ENCODE data around the gene FOXM1.

FOXM1 gene

DNA sequence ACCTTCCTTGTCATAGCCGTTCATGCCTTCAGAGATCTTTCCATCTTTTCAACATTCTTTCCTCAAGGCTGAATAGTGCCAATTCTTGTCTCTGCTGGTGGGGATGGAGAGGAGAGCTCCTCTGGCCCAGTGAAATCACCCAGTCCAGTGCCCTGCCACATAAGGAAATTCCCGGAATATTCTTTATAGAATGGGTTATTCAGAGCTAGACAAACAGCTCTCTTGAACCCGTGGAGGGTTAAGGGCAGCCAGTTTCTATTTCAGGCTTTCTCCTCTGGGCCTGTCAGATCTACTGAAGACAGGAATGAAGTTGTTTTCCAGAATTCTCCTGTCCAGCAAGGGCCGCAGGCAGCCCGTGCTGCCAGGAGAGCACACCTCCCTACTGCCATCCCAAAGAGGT, 34.0 kb downstream of the FOXM1 start:
- DNase-seq (ENCODE audit: low spot score) = no peak

DNA sequence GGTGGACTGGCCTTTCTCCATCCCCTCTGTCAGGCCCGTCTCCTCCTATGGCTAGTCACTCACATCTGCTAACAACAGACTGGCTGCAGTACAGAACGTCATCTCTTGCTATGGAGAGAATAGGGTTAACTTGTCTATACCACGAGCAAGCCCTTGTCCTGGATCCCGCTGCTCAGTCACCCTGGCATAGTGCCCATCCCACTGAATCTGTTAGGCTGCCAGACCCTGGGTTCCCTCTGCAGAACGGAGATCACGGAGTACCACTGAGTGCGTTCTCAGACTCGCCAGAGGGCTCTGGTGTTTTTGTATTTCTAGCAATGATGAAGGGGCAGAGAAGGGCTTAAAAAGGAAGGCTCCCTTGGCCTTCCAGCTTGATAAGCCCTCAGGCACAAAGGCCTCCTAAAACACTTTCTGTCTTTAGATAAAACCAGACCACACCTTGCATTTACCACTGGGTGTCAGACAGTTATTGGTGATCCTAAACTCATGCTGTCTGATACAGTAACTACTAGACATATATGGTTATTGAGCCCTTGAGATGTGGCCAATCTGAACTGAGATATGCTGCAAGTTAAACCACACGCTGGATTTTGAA, 35.8 kb downstream of the FOXM1 start:
- no peak for DNase-seq (ENCODE audit: low spot score)

DNA sequence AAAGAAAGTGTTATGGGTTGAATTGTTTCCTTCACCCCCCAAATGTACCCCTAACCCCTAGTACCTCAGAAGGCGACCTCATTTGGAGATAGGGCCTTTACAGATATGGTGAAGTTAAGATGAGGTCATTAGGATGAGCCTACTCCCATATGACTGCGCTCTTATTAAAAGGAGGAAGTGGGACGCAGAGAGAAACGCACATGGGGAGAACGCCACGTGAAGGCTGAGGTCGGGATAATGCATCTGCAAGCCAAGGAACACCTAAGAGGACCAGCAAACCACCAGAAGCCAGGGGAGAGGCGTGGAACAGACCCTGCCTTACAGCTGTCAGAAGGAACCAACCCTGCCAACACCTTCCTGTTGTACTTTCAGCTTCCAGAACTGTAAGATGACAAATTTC, 40.4 kb downstream of the FOXM1 start:
- no peak for DNase-seq (ENCODE audit: low spot score)

DNA sequence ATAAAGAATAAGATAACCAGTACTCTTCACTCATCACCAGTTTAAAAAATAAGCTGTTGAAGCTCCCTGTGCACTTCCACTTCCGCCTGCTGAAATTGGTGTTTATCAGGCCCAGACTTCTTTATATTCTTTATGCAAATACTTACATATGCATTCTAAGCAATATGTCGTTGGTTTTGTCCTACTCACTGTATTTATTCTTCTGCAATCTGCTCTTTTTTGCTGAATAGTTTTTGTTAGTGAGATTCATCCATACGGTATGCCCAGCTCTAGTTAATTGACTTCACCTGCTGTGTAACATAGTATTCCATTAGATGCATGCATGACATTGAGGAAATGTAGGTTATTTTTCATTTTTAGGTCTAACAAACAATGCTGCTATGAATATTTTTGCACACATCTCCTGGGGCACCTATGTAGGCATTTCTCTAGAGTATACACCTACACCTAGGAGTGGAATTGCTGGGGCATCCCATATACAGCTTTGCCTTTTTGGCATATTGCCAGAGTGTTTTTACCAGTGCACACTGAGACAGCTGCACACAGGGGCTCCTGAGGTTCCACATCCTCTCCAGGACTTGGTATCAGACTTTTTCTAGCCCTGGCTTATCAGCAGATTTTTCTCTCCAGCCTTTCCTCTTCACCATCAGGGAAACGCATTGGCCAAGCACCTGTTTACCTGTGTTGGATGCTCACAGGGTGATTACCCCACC, 41.1 kb downstream of the FOXM1 start:
- no peak for DNase-seq (ENCODE audit: low spot score)

DNA sequence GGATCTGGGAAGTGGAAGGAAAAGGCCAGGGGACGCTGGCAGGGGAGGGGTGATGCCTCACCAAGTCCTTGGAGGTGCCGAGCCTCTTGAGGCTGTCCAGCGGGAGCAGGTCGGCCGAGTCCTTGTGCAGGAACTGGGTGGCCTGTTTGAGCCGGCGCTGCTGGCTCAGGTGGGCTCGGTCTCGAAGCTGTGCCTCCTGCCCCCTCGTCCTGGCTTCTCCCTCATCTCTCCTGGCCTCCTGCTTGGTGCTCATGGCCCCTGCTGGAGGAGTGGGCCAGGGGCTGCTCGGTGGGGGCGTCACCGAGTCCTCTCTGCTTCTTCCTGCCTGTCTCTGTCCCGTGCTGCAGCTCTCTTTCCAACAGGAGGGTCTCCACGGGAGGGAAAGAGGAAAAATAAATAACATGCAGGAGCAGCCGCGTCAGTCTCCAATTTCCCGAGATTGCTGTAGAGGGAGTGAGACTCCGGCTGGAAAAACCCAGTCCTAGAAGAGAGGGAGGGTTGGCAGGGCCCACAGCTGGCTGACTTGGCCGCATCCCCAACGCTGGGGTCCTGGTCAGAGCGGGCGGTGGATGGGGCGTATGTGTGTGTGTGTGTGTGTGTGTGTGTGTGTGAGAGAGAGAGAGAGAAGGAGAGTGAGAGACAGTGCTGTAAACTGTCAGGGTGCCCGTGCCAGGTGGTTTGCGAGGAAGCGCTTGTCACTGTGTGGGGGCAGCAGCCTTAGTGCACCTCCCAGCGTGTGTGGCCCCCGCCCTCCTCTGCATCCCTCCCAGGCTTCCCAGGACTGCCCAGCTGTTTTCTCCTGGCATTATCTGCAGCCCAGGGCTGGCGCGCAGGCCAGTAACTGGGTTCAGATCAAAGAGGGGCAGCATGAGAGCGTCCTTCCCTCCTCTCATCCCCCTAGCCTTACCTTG, 42.1 kb downstream of the FOXM1 start, which contains the start of gene NRIP2:
NRIP2 (minus strand) TSS at position 455 of the 911 bp plus-strand sequence; CDS start at position 403, 52 bp downstream.
- no peak for DNase-seq (ENCODE audit: low spot score)

DNA sequence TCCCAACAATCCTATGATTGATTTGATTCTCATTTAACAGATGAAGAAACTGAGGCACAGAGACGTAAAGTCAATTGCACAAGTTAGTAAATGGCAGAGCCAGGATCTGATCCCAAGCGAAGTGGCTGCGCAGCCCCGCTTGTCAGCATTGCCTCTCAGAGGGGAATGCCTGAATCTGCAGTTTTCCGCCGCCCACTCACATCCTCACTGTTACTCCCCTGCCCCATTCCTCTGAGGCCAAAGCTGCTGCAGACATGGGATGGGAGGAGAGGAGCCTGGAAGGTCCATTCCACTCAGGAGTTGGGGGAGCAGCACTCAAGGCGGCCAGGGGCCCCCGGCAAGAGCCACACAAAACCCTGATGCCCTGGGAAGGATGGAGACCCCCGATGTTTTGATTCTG, 43.2 kb downstream of the FOXM1 start:
- DNase-seq (ENCODE audit: low spot score) = no peak

DNA sequence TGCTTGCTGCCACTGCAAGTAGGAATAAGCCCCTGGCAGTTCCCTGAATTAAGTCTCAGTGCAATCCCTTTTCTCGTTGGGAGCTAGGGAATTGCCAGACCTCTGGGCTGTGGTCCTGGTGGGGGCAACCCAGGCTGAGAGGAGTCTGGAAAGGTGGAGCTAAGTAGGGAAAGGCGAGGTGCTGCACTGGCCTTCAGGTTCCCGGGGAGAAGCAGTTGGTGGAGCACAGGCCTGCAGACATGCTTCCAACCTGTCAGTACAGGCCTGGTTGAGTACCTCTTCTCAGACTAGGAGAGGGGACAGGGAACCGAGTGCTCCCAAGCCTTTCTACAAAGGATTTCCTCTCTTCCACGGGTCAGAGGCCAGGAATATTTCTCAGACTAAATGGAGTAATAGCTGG, 43.6 kb downstream of the FOXM1 start:
- DNase-seq (ENCODE audit: low spot score) = no peak

DNA sequence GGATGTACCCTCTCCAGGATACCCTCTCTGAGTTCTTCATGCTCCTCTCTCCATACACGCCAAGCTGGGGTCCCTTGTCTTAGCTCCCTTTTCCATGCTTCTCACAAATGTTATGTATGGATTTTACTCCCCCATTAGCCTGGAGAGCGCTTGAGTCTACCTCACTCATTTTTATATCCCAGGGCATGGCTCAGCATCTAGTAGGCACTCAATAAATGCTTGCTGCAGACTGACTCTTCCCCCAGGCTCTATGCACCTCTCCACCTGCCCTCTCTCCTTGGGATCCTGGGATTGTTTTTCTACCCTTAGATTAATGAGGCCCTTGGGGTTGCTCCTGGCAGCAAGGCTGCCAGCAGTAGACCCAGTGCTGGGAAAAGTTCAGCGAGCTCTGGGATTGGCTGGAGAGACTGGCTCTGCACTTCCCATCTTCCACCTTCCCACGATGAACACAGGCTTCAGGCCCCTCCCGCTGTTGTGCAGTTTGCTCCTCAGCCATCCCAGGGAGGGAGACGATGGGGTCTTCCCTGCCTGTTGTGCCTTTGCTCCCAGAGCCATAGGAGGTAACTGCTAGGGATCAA, 44.3 kb downstream of the FOXM1 start:
- DNase-seq (ENCODE audit: low spot score) = no peak

DNA sequence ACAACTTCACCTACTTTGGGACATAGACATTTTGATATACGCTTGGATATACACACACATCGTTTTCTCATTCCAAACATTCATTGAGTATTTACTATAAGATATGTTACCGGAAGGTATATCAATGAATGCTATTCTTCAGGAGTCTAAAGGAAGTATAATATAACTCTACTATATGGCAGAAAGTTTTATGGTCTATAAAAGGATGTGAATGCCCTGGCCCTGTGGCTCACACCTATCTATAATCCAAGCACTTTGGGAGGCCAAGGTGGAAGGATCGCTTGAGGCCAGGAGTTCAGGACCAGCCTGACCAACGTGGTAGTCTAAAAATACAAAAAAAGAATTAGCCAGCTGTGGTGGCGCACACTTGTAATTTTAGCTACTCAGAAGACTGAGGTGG, 47.7 kb downstream of the FOXM1 start:
- no peak for DNase-seq (ENCODE audit: low spot score)

DNA sequence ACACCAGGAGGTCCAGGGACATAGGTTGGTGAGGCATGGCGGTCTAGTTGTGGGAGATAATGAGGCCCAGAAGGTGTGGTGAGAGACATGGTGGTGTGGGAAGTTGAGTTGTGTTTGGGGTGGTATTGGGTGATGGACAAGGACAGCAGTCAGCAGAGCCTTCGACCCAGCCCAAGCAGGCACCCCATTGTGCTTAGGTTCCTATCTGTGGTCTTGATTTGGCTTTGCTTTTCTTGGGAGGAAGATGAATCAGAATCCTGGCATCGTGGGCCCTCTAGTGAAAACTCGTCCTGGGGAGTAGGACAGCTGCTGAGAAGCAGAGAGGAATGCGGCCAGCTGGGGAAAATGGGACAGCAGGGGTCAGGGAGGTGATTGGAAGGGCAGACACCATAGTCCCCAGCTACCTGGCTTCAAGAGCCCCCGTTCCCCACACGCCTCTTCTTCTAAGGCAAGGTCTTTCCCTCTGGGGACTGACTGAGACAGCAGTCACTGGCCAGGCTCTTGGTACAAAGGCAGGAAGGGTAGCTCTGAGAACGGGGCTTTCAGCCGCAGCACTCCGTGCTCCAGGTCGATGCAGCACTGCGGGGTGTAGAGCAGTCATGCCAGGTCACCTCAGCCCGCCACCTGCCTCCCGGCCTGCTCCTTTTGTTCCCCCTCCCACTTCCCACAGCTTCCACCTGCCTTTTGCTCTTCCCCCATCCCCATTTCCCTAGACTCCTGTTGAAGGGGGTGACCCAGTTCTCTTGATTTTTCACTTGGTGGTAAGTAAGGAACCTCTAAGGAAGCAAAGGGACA, 50.1 kb downstream of the FOXM1 start:
- DNase-seq (ENCODE audit: low spot score) = no peak

DNA sequence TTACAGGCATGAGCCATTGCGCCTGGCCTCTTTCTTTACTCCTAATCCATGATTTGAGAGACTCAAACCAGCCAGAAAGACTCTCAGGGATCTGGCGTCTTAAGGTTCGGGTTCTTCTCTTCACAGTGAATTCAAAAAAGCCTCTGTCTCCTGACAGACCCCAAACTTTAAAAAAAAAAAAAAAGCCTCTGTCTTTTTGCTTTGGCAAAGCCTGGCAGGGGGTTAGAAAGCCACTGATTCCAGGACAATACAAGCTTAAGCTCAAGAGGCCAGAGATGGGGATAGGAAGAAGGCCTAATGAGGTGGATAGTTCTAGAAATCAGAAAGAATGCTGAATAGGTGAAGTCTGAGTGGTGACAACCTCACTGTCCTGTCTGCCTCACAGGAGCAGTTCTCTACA, 50.9 kb downstream of the FOXM1 start:
- DNase-seq (ENCODE audit: low spot score) = no peak

DNA sequence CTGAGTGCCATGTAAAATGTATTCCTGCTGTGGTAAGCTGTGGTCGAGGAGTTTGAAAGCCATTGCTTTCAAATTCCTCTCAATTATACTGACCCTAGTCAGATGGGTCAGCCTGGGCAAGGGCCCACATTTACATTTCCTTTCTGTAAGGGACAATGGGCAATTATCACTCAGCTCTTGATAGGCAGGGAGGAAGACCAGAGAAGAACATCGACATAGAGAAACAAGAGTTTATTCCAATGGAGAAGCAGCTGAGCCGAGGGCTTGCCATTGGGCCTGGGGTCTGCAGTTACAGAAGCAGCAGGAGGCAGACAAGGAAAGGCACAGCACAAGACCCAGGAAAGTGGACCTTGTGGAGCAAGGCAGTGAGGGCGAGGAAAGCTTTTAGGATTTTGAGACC, 51.8 kb downstream of the FOXM1 start:
- DNase-seq (ENCODE audit: low spot score) = no peak

DNA sequence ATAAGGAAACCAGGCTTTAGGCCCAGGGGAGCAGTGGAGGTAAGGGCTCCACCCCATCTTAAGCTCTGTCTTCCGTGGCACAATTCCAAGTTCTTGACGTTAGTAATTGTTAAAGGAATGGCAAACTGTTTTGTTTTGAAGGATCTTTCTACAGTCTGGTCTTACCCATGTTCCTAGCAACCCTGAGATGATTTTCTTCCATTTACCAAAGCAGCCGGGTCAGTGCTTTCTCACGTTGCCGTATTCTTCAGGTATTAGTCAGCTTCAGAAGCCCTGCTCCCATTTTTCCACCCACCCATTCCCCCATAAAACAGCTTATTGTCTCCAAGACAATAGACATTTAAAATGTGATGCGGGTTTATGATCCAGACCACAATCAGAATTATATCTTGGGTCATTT, 52.4 kb downstream of the FOXM1 start:
- no peak for DNase-seq (ENCODE audit: low spot score)

DNA sequence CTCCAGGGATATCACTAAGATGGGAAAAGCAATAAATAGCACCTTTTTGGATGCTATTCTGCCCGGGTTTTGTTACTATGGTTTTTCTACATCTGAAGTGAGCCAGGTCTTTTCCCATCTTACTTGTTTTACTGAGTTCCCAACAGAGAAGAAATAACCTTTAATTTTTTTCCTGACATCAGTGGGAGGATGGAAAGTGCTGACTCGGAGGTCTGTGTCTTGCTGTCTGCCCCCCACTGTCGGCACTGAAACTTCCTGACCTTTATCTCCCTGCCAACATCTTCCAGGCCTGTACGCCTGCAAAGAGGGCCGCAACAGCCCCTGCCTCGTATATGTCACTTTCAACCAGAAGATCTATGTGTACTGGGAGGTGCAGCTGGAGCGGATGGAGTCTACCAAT, 53.5 kb downstream of the FOXM1 start:
- no peak for DNase-seq (ENCODE audit: low spot score)

DNA sequence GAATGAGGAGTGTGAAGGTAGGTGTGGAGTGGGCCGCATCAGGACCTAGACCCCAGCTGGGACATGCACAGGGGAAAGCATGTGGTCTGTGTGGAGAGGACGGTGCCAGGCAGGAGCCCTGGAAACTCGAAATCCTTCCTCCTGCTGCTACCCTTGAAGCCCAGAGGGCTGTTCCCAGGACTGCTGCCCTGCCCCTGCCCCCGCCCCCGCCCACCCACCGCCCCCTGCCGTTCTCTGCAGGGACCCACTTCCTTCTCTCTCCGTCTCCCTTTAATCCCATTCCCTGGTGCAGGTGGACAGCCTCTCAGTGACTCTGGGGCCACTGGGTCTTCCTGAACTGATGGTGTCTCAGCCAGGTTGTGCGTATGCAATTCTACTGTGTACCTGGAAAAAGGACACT, 56.5 kb downstream of the FOXM1 start:
- DNase-seq (ENCODE audit: low spot score) = no peak

DNA sequence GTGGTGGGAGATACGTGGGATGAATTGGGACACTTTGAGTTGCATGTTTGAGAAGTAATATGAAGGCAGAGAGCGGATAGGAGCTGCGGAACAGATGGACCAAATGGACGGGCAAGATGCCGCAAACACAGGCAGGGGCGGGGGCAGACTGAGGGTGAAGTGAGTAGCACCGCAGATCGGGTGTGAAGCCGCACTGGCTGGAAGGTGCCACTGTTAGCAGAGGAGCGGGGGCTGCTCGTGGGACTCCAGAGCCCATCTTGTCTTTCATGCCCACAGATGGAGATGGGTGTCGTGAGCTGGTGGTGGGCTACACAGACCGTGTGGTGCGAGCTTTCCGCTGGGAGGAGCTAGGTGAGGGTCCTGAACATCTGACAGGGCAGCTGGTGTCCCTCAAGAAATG, 57.2 kb downstream of the FOXM1 start:
- DNase-seq (ENCODE audit: low spot score) = no peak

DNA sequence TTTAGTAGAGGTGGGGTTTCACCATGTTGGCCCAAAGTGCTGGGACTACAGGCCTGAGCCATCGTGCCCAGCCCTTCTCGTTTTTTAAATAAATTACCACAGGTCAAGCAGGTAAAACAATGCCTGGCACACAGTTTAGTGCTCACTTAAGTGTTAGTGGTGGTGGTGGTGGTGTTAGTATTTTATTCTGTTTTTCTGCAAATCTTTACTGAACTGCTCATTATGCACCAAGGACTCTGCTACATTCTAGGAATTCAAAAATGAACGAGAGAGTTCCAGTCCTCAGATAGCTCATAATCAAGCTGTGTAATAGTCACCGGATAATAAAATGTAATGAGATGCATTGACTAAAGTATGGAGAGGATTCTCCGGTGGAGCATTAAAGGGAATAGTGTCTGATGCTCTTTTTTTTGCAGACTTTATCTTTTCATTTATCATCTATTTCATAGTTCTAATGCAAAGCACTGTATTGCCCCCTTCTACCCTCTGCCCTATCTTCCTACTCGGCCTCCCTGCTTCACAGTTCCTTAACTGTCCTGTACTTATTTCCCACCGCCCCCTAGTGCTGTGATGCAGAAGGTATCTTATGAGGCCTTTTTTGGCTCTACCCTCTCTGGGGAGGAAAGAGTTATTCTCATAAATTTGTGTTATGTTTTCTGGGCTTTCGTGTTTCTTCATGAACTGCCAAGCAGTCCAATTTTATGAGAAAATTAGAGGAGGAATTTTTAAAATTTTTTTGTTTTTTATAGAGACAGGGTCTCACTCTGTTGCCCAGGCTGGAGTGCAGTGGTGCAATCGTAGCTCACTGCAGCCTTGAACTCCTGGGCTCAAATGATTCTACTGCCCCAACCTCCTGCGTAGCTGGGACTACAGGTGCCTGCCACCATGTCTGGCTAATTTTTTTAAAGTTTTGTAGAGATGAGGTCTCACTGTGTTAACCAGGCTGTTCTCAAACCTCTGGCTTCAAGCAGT, 63.5 kb downstream of the FOXM1 start:
- DNase-seq (ENCODE audit: low spot score) = peak; percentile 87

DNA sequence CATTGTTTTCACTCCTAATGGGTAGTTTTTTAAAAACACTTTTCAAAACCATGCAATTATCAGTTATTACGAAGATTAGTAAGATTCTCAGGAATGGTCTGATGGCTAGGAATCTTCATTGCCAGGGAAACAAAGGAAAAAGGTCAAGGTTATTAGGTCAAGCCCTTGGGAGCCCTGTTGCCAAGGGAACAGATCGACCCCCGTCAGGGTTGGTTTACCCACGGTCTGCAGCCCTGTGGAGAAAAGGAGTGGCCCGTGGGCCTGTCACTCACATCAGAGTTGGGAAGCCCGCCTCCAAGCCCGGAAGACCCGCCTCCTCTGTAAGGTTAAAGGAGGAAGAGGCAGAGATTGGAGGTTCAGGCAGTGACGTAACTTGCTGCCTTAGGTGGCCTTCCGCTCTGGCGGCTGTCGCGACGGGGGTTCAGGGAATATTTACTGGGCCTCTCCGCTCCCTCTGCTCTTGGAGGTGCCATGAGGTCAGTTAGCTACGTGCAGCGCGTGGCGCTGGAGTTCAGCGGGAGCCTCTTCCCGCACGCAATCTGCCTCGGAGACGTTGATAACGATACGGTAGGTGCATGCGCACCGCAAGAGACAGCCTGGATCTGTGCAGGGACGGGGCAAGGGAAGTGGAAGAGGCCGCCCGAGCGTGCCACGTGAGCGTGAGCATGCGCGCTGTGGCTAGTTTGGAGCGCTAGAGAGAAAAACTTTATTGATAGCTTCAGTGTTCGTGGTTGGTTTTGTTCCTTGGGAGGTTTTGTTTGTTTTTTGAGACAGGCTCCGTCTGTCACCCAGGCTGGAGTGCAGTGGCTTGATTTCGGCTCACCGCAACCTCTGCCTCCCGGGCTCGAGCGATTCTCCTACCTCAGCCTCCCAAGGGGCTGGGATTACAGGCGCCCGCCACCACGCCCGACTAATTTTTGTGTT, 64.4 kb downstream of the FOXM1 start, which contains the start of gene ITFG2:
ITFG2 (plus strand) TSS at position 379 of the 924 bp plus-strand sequence; CDS start at position 472, 93 bp downstream.
- peak; percentile 100 for DNase-seq (ENCODE audit: low spot score)

DNA sequence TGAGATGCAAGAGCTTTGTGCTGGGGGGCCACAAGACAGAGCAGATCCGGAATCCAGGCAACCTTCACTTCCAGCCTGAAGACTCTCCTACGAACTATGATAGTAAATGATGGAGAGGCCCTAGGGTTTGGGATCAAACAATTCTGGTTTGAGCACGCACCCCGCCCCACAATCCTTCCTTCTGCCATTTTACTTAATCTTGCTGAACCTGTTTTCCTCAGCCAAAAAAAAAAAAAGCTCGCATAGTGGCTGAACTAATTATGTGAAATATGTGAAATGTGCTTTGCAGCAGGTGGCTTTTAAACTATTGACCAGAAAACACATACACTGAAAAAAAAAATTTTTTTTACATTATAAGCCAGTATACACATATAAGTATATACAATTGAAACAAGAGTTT, 65.2 kb downstream of the FOXM1 start:
- DNase-seq (ENCODE audit: low spot score) = no peak
